CD14-positive monocyte (primary cell): ENCODE measurements around the gene CDC14B. TPM values are rescaled to one million over a fixed set of nuclear protein-coding genes. Genes with fewer than 3 reads are reported as not detected.

ENCODE experiments used
- DNase-seq, 3 donors: peaks; one replicate each; pipeline ENCODE4 v3.0.0-alpha.2; 2011 to 2022
- H2AFZ ChIP-seq: 2 replicates; pipeline ENCODE4 v1.6.0; 2012; ENCODE audit warnings: mild to moderate bottlenecking, low read depth, low read length, inconsistent platforms; ENCODE audit not compliant: insufficient read depth, poor library complexity, severe bottlenecking
- H3K27ac ChIP-seq, 2 donors: 1 replicate in 1 of 2; 2 replicates in 1 of 2; pipeline ENCODE4 v1.5.1; 2012 to 2013; ENCODE audit warnings: low read length in 2 of 2, control low read depth in 1 of 2, inconsistent platforms in 1 of 2, low read depth in 1 of 2, mild to moderate bottlenecking in 1 of 2
- H3K27me3 ChIP-seq, 2 donors: one replicate each; pipeline versions ENCODE4 v1.6.0 to v1.6.1; 2011 to 2013; ENCODE audit warnings: low read length in 2 of 2; ENCODE audit not compliant: control insufficient read depth in 2 of 2, insufficient read depth in 2 of 2
- H3K36me3 ChIP-seq, 2 donors: replicated peaks in 1 of 2; 1 replicate in 1 of 2; 2 replicates in 1 of 2; pipeline versions ENCODE4 v1.5.1 to v1.6.1; 2012 to 2013; ENCODE audit warnings: low read length in 2 of 2, control low read depth in 1 of 2, inconsistent platforms in 1 of 2, mild to moderate bottlenecking in 1 of 2; ENCODE audit not compliant: insufficient read depth in 2 of 2, control insufficient read depth in 1 of 2
- H3K4me1 ChIP-seq, 2 donors: 1 replicate in 1 of 2; 2 replicates in 1 of 2; pipeline versions ENCODE4 v1.5.1 to v1.6.1; 2012 to 2013; ENCODE audit warnings: low read length in 2 of 2, control low read depth in 1 of 2, inconsistent platforms in 1 of 2, mild to moderate bottlenecking in 1 of 2, moderate library complexity in 1 of 2; ENCODE audit not compliant: insufficient read depth in 2 of 2, control insufficient read depth in 1 of 2
- H3K4me2 ChIP-seq: replicated peaks from 2 replicates; pipeline ENCODE3; 2012; ENCODE audit warnings: low read length, moderate library complexity, mild to moderate bottlenecking; ENCODE audit not compliant: poor library complexity, severe bottlenecking; ENCODE audit errors: extremely low read depth
- H3K4me3 ChIP-seq, 3 experiments: fragments of 200-600 bp in 1 of 3; sonication (generic) in 1 of 3; replicated peaks in 1 of 3; 1 replicate in 2 of 3; 2 replicates in 1 of 3; pipeline ENCODE4 v1.5.1; 2011 to 2013; ENCODE audit warnings: low read length in 3 of 3, mild to moderate bottlenecking in 3 of 3, control low read depth in 2 of 3, low read depth in 2 of 3, inconsistent platforms in 1 of 3, moderate library complexity in 1 of 3
- H3K79me2 ChIP-seq: 2 replicates; pipeline ENCODE4 v1.6.0; 2012; ENCODE audit warnings: mild to moderate bottlenecking, control low read depth, inconsistent platforms, low read length, moderate library complexity; ENCODE audit not compliant: insufficient read depth
- H3K9ac ChIP-seq: 2 replicates; pipeline ENCODE4 v1.6.0; 2017; ENCODE audit warnings: low read length, mild to moderate bottlenecking; ENCODE audit not compliant: insufficient read depth, poor library complexity, severe bottlenecking
- H3K9me3 ChIP-seq, 2 donors: replicated peaks in 1 of 2; 1 replicate in 1 of 2; 2 replicates in 1 of 2; pipeline versions ENCODE4 v1.5.1 to v1.6.1; 2012 to 2013; ENCODE audit warnings: low read length in 2 of 2, control low read depth in 1 of 2; ENCODE audit not compliant: control insufficient read depth in 1 of 2, insufficient read depth in 1 of 2
- H4K20me1 ChIP-seq: 2 replicates; pipeline ENCODE4 v1.6.0; 2012; ENCODE audit warnings: mild to moderate bottlenecking, low read length, control low read depth, moderate library complexity; ENCODE audit not compliant: insufficient read depth
- H3K27ac Mint-ChIP-seq, 7 donors: one replicate each; pipeline ENCODE4 v1.8.0; 2020; ENCODE audit warnings: mild to moderate bottlenecking in 7 of 7, mixed read lengths in 7 of 7, moderate library complexity in 6 of 7, inconsistent platforms in 2 of 7
- H3K27me3 Mint-ChIP-seq, 3 donors: one replicate each; pipeline ENCODE4 v1.8.0; 2021 to 2022; ENCODE audit warnings: low read depth in 3 of 3, mild to moderate bottlenecking in 3 of 3, mixed read lengths in 3 of 3, moderate library complexity in 3 of 3, inconsistent platforms in 1 of 3
- H3K36me3 Mint-ChIP-seq, 2 donors: one replicate each; pipeline ENCODE4 v1.8.0; 2020; ENCODE audit warnings: mixed read lengths in 2 of 2, inconsistent platforms in 1 of 2, mild to moderate bottlenecking in 1 of 2
- H3K4me1 Mint-ChIP-seq: one replicate; pipeline ENCODE4 v1.8.0; 2020; ENCODE audit warnings: mild to moderate bottlenecking, mixed read lengths
- H3K4me3 Mint-ChIP-seq, 2 donors: one replicate each; pipeline ENCODE4 v1.8.0; 2020; ENCODE audit warnings: mild to moderate bottlenecking in 2 of 2, mixed read lengths in 2 of 2, moderate library complexity in 1 of 2
- H3K9me3 Mint-ChIP-seq, 7 donors: one replicate each; pipeline ENCODE4 v1.8.0; 2020 to 2022; ENCODE audit warnings: mixed read lengths in 7 of 7, mild to moderate bottlenecking in 6 of 7, moderate library complexity in 6 of 7, inconsistent platforms in 2 of 7
- WGBS: methylation state at CpG from one replicate; pipeline ENCODE4 v1.1.5; 2013; ENCODE audit warnings: missing lambda C conversion rate; ENCODE audit not compliant: insufficient coverage; 5-methylcytosine and 5-hydroxymethylcytosine counted together
- intact Hi-C, 2 donors: fragments of 100-400 bp; cut with micrococcal nuclease; formaldehyde crosslinking; loops; one replicate each; pipeline versions ENCODE4 v1.15.0 to v1.15.1; 2023
- polyA plus RNA-seq, 3 donors: library from polyadenylated mRNA; depleted of rRNA in 1 of 3; unstranded in 2 of 3; stranded (reverse) in 1 of 3; fragments of 300-500 nt in 2 of 3; fragments of >200 nt in 1 of 3; fragmentation: Illumina TruSeq in 2 of 3; gene quantifications; 1 replicate in 2 of 3; 2 replicates in 1 of 3; pipeline ENCODE4 v1.2.3, GENCODE V29; 2012 to 2021
- TF ChIP-seq, protein P1 (sequence below): fragments of 200-600 bp; IDR thresholded peaks from one replicate; pipeline ENCODE4 v1.8.0; 2022; ENCODE audit warnings: antibody characterized with exemption, mild to moderate bottlenecking

The CDC14B gene
- polyA plus RNA-seq, 3 donors = 0.03 to 0.47 (median 0.44) TPM

DNA sequence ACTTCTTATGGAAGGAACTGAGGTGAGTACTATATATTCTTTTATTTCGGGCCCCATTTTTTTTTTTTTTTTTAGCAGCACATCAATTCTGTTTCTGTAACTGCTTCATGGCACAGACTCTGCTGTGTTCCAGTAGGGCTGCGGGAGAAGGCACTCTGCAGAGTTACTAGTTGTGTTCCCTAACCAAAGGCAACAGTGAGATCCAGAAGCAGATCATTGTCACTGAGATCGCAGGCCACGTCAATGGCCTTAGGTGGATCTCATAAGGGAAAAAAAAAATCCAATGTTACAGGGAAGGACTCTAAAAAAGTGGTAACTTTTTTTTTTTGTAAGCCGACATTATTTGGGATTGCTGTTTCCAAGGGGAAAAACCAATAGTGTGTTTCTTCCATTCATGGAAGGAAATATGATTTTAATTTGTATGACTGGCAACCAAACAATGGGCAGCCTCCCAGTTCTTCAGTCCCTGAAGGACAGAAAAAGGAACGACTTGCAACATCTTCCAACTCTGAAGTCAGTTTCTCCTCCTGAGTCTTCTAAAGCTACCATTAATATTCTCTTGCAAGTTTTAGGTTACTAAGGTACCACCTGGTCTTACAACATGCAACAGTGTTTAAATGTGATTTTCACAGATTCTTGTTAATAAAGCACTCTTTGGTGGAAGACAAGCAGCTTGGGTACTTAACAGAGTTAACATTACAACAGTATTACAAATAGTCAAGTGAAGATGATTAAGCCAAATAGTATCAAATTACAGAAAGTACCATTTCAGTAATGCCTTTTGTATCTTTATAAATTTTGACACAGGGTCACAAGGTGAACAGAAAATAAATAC lies 116.9 kb downstream of the CDC14B start:
- 76% methylated on average over 2 of the region's 6 CpGs for WGBS
- Histone ChIP-seq H3K27ac (no peak overlapping the region), H3K4me3 (no peak overlapping the region), H3K4me2 (no peak overlapping the region), H3K9me3 (no peaks in the 10 kb centered on the region), H3K36me3 (no peaks in the 10 kb centered on the region), H2AFZ (no peak overlapping the region), H3K27me3 (no peaks in the 10 kb centered on the region), H3K9ac (no peak overlapping the region), H3K79me2 (no peaks in the 10 kb centered on the region), H4K20me1 (no peaks in the 10 kb centered on the region), H3K4me1 (no peaks in the 10 kb centered on the region)
- H3K27ac Mint-ChIP-seq = no peak overlapping the region
- intact Hi-C loops = no loop called here
- TF ChIP-seq, protein P1, sequence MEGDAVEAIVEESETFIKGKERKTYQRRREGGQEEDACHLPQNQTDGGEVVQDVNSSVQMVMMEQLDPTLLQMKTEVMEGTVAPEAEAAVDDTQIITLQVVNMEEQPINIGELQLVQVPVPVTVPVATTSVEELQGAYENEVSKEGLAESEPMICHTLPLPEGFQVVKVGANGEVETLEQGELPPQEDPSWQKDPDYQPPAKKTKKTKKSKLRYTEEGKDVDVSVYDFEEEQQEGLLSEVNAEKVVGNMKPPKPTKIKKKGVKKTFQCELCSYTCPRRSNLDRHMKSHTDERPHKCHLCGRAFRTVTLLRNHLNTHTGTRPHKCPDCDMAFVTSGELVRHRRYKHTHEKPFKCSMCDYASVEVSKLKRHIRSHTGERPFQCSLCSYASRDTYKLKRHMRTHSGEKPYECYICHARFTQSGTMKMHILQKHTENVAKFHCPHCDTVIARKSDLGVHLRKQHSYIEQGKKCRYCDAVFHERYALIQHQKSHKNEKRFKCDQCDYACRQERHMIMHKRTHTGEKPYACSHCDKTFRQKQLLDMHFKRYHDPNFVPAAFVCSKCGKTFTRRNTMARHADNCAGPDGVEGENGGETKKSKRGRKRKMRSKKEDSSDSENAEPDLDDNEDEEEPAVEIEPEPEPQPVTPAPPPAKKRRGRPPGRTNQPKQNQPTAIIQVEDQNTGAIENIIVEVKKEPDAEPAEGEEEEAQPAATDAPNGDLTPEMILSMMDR = no peak
- no peak for DNase-seq
- H3K27me3 Mint-ChIP-seq = peaks cover 0 to 3% (median 2%) of the 10 kb centered on the region in 3 donors
- H3K36me3 Mint-ChIP-seq = no peaks in the 10 kb centered on the region
- H3K4me1 Mint-ChIP-seq = no peaks in the 10 kb centered on the region
- H3K4me3 Mint-ChIP-seq = no peak overlapping the region
- H3K9me3 Mint-ChIP-seq = no peaks in the 10 kb centered on the region

DNA sequence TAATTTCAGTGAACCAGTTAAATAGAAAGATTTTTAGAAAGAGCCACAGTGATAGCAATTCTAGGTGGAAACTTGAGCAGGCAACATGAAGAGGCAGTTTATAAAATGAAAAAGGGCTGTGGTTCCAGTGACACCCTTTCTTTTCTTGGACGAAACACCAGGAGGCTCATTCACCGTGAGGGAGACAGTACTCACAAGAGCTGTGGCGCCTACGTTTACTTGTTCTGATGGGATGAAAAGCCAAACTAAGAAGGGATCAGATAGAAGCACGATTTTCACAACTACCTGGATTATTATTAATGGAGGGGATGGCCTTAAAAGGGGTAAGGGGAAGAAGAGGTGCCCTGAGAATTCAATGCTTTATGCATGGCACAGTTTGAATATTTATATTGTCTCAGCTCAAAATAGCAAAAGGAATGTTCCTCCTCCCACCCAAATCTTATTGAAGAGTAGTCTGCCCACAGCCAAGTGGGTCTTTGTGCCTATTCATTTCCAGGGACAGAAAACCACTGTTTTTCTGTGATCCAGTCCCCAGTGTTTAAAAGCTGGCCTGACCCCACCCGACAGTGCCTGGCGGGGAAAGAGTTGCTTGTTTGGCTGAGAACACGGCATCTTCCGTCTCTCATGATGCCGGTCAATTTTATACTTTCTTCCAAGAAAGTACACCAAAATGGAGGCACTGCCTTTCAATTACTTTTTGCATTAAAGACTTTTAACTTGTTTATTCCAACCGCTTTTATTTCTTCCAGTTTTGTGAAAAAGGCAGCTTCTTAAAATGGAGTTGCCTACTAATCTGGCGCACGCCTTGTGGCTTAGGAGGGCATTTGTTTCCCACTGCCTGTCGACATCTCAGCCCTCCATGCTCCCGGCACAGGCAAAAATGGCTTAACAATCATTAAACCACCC lies 117.8 kb downstream of the CDC14B start:
- intact Hi-C loops = no loop called here
- 96% methylated on average over 12 of the region's 15 CpGs for WGBS
- no peak for DNase-seq
- no peak overlapping the region for H3K9ac ChIP-seq
- H3K27ac ChIP-seq = no peak overlapping the region
- no peaks in the 10 kb centered on the region for H3K4me1 Mint-ChIP-seq
- H3K9me3 ChIP-seq = no peaks in the 10 kb centered on the region
- H3K36me3 Mint-ChIP-seq = no peaks in the 10 kb centered on the region
- H3K4me2 ChIP-seq = no peak overlapping the region
- H3K79me2 ChIP-seq = no peaks in the 10 kb centered on the region
- no peak overlapping the region for H3K4me3 ChIP-seq
- no peak overlapping the region for H3K27ac Mint-ChIP-seq
- no peaks in the 10 kb centered on the region for H3K4me1 ChIP-seq
- peaks cover 0 to 3% (median under 1%) of the 10 kb centered on the region in 3 donors for H3K27me3 Mint-ChIP-seq
- no peaks in the 10 kb centered on the region for H4K20me1 ChIP-seq
- H3K4me3 Mint-ChIP-seq = no peak overlapping the region
- H3K36me3 ChIP-seq = no peaks in the 10 kb centered on the region
- TF ChIP-seq, protein P1 = no peak
- no peaks in the 10 kb centered on the region for H3K27me3 ChIP-seq
- peaks cover 0 to 2% (median 0%) of the 10 kb centered on the region in 7 donors for H3K9me3 Mint-ChIP-seq
- H2AFZ ChIP-seq = no peak overlapping the region
